HEK293T (cell line): Measurements from ENCODE around the gene MICAL1.

Experiments used
- BHLHE40 ChIP-seq: fragments of 450-650 bp; IDR thresholded peaks from 2 replicates; pipeline ENCODE4 v1.6.1; 2016; ENCODE audit warnings: mild to moderate bottlenecking, moderate library complexity, borderline replicate concordance
- FOXA1 ChIP-seq: fragments of 450-650 bp; IDR thresholded peaks from 2 replicates; pipeline ENCODE4 v1.6.1; 2016; ENCODE audit warnings: mild to moderate bottlenecking
- FOXM1 ChIP-seq: fragments of 450-650 bp; IDR thresholded peaks from 2 replicates; pipeline ENCODE4 v1.6.1; 2017; ENCODE audit warnings: mild to moderate bottlenecking, borderline replicate concordance
- SUZ12 ChIP-seq: fragments of 450-650 bp; IDR thresholded peaks from 2 replicates; pipeline ENCODE4 v1.6.1; 2016; ENCODE audit warnings: mild to moderate bottlenecking
- TARDBP ChIP-seq: fragments of 450-650 bp; IDR thresholded peaks from 2 replicates; pipeline ENCODE4 v1.6.1; 2016

DNA sequence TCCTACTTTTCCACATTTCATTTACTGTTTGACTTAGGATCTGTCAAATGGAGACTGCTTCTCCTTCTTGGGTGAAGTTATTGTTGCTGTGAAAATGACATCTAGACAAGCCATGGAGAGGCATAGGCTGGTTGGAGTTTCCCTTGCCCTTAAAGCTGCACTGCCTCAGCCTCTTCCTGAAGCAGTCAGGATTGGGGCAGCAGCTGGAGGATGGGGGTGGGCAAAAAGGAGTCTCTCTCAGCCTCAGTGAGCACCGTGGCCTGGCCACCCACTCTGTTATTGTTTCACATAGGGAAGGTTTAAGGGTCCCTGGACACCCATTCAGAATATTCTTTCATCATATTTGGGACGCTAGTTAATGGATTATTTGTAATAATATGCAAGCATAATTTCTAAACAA lies 35.1 kb upstream of the MICAL1 start:
- no peak for TF ChIP-seq SUZ12
- TF ChIP-seq FOXA1: no peak
- no peak for TF ChIP-seq FOXM1
- no peak for TF ChIP-seq BHLHE40
- no peak for TF ChIP-seq TARDBP
